Activated CD4-positive, alpha-beta T cell treated with anti-CD3 and anti-CD28 coated beads for 24 hours (primary cell): ENCODE results near the gene UBAC1.
"Not testable (repeated sequence)": the region's sequence is repeated elsewhere in the genome, so short reads cannot be mapped to it uniquely, and the experiment has no call there.

Experiments used
- DNase-seq, 2 donors: peaks; one replicate each; pipeline ENCODE4 v3.0.0-alpha.2; 2020; ENCODE audit warnings: low read depth in 2 of 2

UBAC1 gene

GRCh38 chr9:135901826-135902225, 59.3 kb downstream of the UBAC1 start:
- DNase-seq = no peak

GRCh38 chr9:135901031-135901758, 60.0 kb downstream of the UBAC1 start:
- no peak for DNase-seq

- DNase-seq = no peak
These were observed 62.4 kb downstream of the UBAC1 start for GRCh38 chr9:135898634-135899407.

- DNase-seq = no peak
These were observed 64.5 kb downstream of the UBAC1 start for GRCh38 chr9:135896626-135897025.

GRCh38 chr9:135896205-135896604, 65.0 kb downstream of the UBAC1 start:
- DNase-seq = no peak

- DNase-seq = no peak
These were observed 65.8 kb downstream of the UBAC1 start for GRCh38 chr9:135895202-135895848.

- no peak for DNase-seq
These were observed 68.1 kb downstream of the UBAC1 start for GRCh38 chr9:135893104-135893503.

GRCh38 chr9:135892327-135892726, 68.8 kb downstream of the UBAC1 start:
- DNase-seq = not testable (repeated sequence)

- no peak for DNase-seq
These were observed 70.0 kb downstream of the UBAC1 start for GRCh38 chr9:135891027-135891631.

- no peak for DNase-seq
These were observed 70.8 kb downstream of the UBAC1 start for GRCh38 chr9:135890190-135891026.

GRCh38 chr9:135889564-135890189, 71.5 kb downstream of the UBAC1 start:
- DNase-seq = no peak

GRCh38 chr9:135888766-135889394, 72.3 kb downstream of the UBAC1 start:
- DNase-seq = no peak

GRCh38 chr9:135888126-135888765, 72.9 kb downstream of the UBAC1 start:
- no peak for DNase-seq

- peak; percentile 21 to 25 for DNase-seq
These were observed 73.6 kb downstream of the UBAC1 start for GRCh38 chr9:135887585-135888050.

- no peak for DNase-seq
These were observed 74.1 kb downstream of the UBAC1 start for GRCh38 chr9:135887021-135887507.

- no peak for DNase-seq
These were observed 74.8 kb downstream of the UBAC1 start for GRCh38 chr9:135886147-135886981.

GRCh38 chr9:135885100-135885853, 75.9 kb downstream of the UBAC1 start:
- no peak for DNase-seq
